ENCODE measurements around the gene METTL8.
A peak's percentile ranks its signal among the peaks of the same experiment; 100 is the strongest.
"Not testable (repeated sequence)": the region's sequence is repeated elsewhere in the genome, so short reads cannot be mapped to it uniquely, and the experiment has no call there.

Gene METTL8

DNA sequence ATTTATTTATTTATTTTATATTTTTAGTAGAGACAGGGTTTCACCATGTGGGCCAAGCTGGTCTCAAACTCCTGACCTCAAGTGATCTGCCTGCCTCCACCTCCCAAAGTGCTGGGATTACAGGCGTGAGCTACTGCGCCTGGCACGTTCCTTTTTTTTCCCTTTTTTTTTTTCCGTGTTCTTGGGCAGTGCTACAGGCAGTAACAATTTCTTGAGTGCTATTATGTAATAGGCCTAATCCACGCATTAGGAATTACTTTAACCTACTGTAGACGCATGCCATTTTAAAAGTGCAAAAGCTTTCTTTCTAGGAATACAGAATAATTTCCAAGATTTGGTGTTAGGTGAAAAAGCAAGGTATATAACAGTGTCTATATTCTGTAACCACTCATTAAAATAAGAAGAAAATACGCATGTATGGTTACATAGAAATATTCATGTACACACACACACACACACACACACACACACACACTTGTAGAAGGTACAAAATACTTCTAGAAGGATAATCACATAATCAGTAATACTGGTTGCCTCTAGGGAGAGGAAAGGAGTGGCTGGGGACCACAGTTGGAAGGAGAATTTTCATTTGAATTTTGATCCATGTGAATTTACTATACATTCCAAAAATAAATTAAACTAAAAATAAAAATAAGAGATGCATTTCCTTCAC is 92.3 kb downstream of the METTL8 start:
- no peak for DNase-seq

GRCh38 chr2:171334946-171335345 is 98.8 kb downstream of the METTL8 start:
- DNase-seq: no peak

DNA sequence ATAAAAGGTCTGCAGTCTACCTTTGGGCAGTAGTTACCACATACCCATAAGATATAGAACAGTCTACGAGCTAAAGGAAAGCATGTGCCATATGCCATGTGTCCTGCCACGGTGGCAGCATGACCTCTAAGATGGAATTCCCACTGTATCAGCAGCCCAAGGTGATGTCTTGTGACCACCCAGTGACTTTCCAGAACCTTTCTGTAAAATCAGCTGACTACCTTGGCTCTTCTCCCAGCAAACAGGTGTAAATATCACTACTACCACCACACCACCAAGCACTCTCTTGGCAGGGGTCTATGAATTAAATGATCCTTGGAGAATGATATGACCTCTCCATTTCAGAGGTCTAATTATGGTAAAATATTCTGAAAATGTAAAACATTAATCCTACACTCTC is 99.6 kb downstream of the METTL8 start:
- DNase-seq: no peak

- no peak for DNase-seq
Observed at GRCh38 chr2:171330155-171330956, 103.4 kb downstream of the METTL8 start.

- no peak for DNase-seq
Observed at GRCh38 chr2:171327043-171327496, 106.7 kb downstream of the METTL8 start.

DNA sequence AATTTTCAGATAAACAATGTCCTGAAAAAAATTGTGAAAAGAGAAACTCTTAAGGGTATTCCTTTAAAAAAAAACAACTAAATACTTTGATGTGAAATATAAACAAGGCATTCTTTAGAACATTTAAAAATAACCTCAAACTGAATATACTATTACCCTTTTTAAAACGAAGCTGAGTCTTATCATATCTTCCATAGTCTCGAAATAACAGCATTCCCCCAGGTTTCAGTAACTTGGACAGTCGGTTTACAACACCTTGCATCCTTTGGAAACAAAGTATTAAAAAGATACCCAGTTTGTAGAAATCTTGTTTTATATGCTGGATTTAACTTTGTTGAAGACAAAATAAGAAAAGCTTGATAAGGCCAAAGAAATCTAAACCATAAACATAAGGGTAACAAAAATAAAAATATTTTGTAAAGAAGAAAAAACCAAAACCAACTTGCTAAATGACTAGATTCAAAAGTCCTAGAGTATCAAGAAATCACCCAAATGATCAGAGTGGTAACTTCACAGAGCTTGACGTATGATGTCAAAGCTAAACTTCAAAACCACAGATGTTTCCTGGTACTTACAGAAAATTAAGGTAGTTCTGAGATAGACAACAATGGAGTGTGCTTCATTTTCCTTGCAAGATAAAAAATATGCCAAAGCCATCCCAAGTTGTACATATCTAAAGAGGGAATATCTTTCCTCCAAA is 107.8 kb downstream of the METTL8 start:
- no peak for DNase-seq

GRCh38 chr2:171323971-171324528 is 109.7 kb downstream of the METTL8 start:
- no peak for DNase-seq

GRCh38 chr2:171322928-171323327 is 110.9 kb downstream of the METTL8 start:
- DNase-seq: no peak

GRCh38 chr2:171320731-171321130 is 113.1 kb downstream of the METTL8 start:
- DNase-seq: no peak

DNA sequence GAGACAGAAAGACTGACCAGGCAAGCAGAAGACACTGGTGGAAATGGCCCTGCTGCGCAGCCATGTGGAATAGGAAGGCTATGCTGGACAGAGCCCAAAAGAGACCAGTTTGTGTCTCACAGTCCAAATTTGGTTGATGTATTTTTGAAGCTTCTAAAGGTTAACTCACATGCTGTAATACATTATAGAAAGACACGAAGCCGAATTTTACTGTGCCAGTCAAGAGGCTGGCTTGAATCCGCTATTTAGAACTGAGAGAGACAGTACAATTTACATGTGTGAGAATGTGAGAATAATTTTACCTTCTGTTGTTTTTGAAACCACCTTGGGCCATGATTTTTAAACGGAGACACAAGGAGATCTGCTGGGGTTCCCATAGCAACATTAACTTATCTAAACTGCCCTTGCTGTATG is 113.6 kb downstream of the METTL8 start:
- DNase-seq: no peak

GRCh38 chr2:171319164-171319810 is 114.5 kb downstream of the METTL8 start:
- peak; percentile 56 for DNase-seq

DNA sequence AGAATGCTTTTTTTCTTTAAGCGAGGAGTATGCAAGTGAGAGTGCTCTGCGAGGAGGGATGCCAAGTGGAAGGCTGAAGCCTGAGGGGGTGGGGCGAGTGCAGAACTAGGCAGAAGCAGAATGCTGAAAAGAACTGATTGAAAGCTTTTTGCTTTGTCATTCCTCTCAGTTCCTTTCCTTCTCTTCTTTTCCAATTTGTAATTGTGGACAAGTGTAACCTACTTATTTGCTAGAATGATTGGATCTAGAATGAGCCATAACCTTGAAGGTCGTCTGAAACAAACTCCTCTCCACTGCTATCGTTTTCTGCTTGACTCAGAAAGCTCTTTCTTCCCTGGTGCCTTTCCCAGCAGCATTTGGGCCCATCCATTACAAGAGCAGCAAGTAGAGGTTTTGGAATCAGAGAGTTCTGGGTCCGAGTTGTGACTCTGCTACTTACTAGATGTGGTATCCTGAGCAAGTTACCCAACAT is 115.3 kb downstream of the METTL8 start:
- peak; percentile 28 for DNase-seq

- DNase-seq: no peak
Observed at GRCh38 chr2:171317492-171318125, 116.2 kb downstream of the METTL8 start.

- no peak for DNase-seq
Observed at GRCh38 chr2:171316755-171317337, 116.9 kb downstream of the METTL8 start.

DNA sequence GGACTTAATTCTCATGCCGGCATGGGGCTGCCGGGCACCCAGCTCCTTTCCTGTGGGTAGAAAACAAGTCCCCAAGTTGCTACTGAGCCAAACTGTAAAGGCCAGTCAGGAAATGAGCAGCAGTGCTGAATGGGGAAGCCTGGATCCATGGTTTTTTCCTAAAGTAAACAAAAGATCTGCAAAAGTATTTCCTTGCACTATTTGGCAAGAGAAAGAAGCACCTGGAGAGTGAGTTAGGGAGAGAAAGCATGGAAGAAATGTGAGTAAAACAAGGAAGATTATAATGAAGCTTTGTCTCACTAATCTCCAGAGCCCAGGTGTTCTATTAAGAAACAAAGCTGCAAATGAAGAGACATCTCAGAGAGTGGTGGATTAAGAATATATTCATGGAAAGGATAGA is 117.6 kb downstream of the METTL8 start:
- DNase-seq: no peak

GRCh38 chr2:171315781-171316180 is 118.0 kb downstream of the METTL8 start:
- DNase-seq: no peak

GRCh38 chr2:171312182-171312581 is 121.6 kb downstream of the METTL8 start:
- not testable (repeated sequence) for DNase-seq

DNA sequence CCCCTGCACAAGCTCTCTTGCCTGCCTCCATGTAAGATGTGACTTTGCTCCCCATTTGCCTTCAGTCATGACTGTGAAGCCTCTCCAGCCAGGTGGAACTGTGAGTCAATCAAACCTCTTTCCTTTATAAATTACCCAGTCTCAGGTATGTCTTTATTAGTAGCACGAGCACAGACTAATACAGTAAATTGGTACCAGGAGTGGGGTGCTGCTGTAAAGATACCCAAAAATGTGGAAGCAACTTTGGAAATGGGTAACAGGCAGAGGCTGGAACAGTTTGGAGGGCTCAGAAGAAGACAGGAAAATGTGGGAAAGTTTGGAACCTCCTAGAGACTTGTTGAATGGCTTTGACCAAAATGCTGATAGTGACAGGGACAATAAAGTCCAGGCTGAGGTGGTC is 122.2 kb downstream of the METTL8 start:
- not testable (repeated sequence) for DNase-seq

- no peak for DNase-seq
Observed at GRCh38 chr2:171310889-171311288, 122.9 kb downstream of the METTL8 start.

- no peak for DNase-seq
Observed at GRCh38 chr2:171309455-171310286, 124.1 kb downstream of the METTL8 start.

Data from stimulated activated CD8-positive, alpha-beta memory T cell treated with anti-CD3 and anti-CD28 coated beads, Interleukin-4, amount 100 ng/mL, for 48 hours (primary cell).